Glutamatergic neuron (in vitro differentiated cells): Measurements from ENCODE around the gene OGFR. TPM values are rescaled to one million over a fixed set of nuclear protein-coding genes. Genes with fewer than 3 reads are reported as not detected.

ENCODE experiments used
- DNase-seq: peaks from one replicate; pipeline ENCODE4 v3.0.0; 2022
- H3K27ac Mint-ChIP-seq: one replicate; pipeline ENCODE4 v1.8.0; 2020; ENCODE audit warnings: mild to moderate bottlenecking, mixed read lengths, inconsistent platforms; ENCODE audit not compliant: unreplicated experiment
- H3K27me3 Mint-ChIP-seq: one replicate; pipeline ENCODE4 v1.8.0; 2020; ENCODE audit warnings: mild to moderate bottlenecking, moderate library complexity, mixed read lengths, inconsistent platforms; ENCODE audit not compliant: unreplicated experiment
- H3K36me3 Mint-ChIP-seq: one replicate; pipeline ENCODE4 v1.8.0; 2020; ENCODE audit warnings: mild to moderate bottlenecking, mixed read lengths, inconsistent platforms; ENCODE audit not compliant: unreplicated experiment
- H3K4me1 Mint-ChIP-seq: one replicate; pipeline ENCODE4 v1.8.0; 2020; ENCODE audit warnings: mild to moderate bottlenecking, low read depth, mixed read lengths, inconsistent platforms; ENCODE audit not compliant: unreplicated experiment
- H3K4me3 Mint-ChIP-seq: one replicate; pipeline ENCODE4 v1.8.0; 2020; ENCODE audit warnings: mild to moderate bottlenecking, mixed read lengths, inconsistent platforms; ENCODE audit not compliant: unreplicated experiment
- H3K9me3 Mint-ChIP-seq: one replicate; pipeline ENCODE4 v1.8.0; 2020; ENCODE audit warnings: mild to moderate bottlenecking, moderate library complexity, mixed read lengths, inconsistent platforms; ENCODE audit not compliant: unreplicated experiment
- total RNA-seq: library from RNA; stranded (reverse); fragmentation: NEBNext Ultra II Directional; extraction: Animal tissue kit (Norgen Biotek cat#: 25700); gene quantifications from one replicate; pipeline ENCODE4 v1.2.1, GENCODE V29; 2021; ENCODE audit not compliant: unreplicated experiment
- TF ChIP-seq, protein P1 (sequence below): fragments of 200-600 bp; sonication (generic); IDR thresholded peaks from one replicate; pipeline ENCODE4 v1.5.0; 2021; ENCODE audit not compliant: partially characterized antibody, unreplicated experiment

OGFR gene
- total RNA-seq, 1 donor from 2014 or later, result 70.5 TPM

DNA sequence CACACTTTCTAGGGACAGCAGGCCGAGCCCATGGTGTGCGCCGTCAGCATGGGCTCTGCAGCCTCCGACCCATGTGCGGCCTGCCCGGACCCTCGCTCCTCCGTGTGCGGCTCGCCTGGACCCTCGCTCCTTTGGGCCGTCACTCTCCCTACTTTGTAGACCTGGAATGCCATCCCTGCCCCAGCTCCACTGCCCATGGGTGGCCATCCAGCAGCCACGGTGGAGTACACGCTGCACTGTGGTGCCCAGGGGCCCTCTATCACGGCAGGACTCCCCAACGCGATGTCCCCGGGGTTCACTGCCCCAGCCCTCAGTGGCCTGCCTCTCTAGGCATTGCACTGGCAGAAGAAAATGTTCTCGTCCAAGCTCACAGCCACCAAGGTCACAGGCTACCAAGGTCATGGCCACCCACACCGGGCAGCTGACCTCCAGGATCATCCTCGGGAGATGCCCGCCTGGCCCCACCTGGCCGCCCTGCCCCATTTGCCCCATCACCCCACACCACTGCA, 32.5 kb upstream of the OGFR start:
- Mint-ChIP-seq H3K4me3 (no peak overlapping the region), H3K9me3 (peaks cover 9% of the 10 kb centered on the region), H3K4me1 (peaks cover 35% of the 10 kb centered on the region), H3K27me3 (peaks cover 21% of the 10 kb centered on the region), H3K27ac (no peak overlapping the region), H3K36me3 (no peaks in the 10 kb centered on the region)
- DNase-seq, result peak; percentile 9
- TF ChIP-seq, protein P1, sequence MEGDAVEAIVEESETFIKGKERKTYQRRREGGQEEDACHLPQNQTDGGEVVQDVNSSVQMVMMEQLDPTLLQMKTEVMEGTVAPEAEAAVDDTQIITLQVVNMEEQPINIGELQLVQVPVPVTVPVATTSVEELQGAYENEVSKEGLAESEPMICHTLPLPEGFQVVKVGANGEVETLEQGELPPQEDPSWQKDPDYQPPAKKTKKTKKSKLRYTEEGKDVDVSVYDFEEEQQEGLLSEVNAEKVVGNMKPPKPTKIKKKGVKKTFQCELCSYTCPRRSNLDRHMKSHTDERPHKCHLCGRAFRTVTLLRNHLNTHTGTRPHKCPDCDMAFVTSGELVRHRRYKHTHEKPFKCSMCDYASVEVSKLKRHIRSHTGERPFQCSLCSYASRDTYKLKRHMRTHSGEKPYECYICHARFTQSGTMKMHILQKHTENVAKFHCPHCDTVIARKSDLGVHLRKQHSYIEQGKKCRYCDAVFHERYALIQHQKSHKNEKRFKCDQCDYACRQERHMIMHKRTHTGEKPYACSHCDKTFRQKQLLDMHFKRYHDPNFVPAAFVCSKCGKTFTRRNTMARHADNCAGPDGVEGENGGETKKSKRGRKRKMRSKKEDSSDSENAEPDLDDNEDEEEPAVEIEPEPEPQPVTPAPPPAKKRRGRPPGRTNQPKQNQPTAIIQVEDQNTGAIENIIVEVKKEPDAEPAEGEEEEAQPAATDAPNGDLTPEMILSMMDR, result no peak

- Mint-ChIP-seq H3K36me3 (no peaks in the 10 kb centered on the region), H3K4me1 (peaks cover 32% of the 10 kb centered on the region), H3K27ac (no peak overlapping the region), H3K27me3 (peaks cover 21% of the 10 kb centered on the region), H3K4me3 (no peak overlapping the region), H3K9me3 (peaks cover 9% of the 10 kb centered on the region)
- TF ChIP-seq, protein P1, result no peak
- DNase-seq, result peak; percentile 8
Observed at GRCh38 chr20:62772619-62772989, 32.0 kb upstream of the OGFR start.

- TF ChIP-seq, protein P1, result no peak
- no peaks in the 10 kb centered on the region for H3K36me3 Mint-ChIP-seq
- peak overlapping the region; percentile 43 for H3K27ac Mint-ChIP-seq
- peaks cover 9% of the 10 kb centered on the region for H3K9me3 Mint-ChIP-seq
- no peak overlapping the region for H3K4me3 Mint-ChIP-seq
- H3K27me3 Mint-ChIP-seq, result peaks cover 21% of the 10 kb centered on the region
- peaks cover 29% of the 10 kb centered on the region for H3K4me1 Mint-ChIP-seq
- no peak for DNase-seq
Observed at GRCh38 chr20:62772990-62773844, 31.4 kb upstream of the OGFR start.

GRCh38 chr20:62773845-62774714, 30.6 kb upstream of the OGFR start:
- H3K27me3 Mint-ChIP-seq, result peaks cover 18% of the 10 kb centered on the region
- peak overlapping the region; percentile 42 for H3K4me3 Mint-ChIP-seq
- H3K9me3 Mint-ChIP-seq, result peaks cover 9% of the 10 kb centered on the region
- H3K36me3 Mint-ChIP-seq, result no peaks in the 10 kb centered on the region
- TF ChIP-seq, protein P1, result no peak
- no peak for DNase-seq
- H3K4me1 Mint-ChIP-seq, result peaks cover 23% of the 10 kb centered on the region
- peak overlapping the region; percentile 75 for H3K27ac Mint-ChIP-seq
